Astrocyte (in vitro differentiated cells and primary cell): ENCODE results near the gene ADAMTS3.

Experiments used
- EZH2 ChIP-seq: IDR thresholded peaks from 2 replicates; pipeline ENCODE4 v1.6.1; 2012; ENCODE audit warnings: mild to moderate bottlenecking, low read length, inconsistent platforms; ENCODE audit not compliant: insufficient read depth
- TF ChIP-seq, protein P1 (sequence below): IDR thresholded peaks from 2 replicates; pipeline ENCODE4 v1.5.1; 2011; ENCODE audit warnings: low read depth, mild to moderate bottlenecking, inconsistent platforms, low read length, moderate library complexity; ENCODE audit not compliant: insufficient read depth

GRCh38 chr4:72591547-72592454 lies 22.8 kb upstream of the ADAMTS3 start:
- TF ChIP-seq, protein P1, sequence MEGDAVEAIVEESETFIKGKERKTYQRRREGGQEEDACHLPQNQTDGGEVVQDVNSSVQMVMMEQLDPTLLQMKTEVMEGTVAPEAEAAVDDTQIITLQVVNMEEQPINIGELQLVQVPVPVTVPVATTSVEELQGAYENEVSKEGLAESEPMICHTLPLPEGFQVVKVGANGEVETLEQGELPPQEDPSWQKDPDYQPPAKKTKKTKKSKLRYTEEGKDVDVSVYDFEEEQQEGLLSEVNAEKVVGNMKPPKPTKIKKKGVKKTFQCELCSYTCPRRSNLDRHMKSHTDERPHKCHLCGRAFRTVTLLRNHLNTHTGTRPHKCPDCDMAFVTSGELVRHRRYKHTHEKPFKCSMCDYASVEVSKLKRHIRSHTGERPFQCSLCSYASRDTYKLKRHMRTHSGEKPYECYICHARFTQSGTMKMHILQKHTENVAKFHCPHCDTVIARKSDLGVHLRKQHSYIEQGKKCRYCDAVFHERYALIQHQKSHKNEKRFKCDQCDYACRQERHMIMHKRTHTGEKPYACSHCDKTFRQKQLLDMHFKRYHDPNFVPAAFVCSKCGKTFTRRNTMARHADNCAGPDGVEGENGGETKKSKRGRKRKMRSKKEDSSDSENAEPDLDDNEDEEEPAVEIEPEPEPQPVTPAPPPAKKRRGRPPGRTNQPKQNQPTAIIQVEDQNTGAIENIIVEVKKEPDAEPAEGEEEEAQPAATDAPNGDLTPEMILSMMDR: no peak
- no peak for TF ChIP-seq EZH2
